H1 (cell line): ENCODE measurements around the gene LTF. TPM values are rescaled to one million over a fixed set of nuclear protein-coding genes. Genes with fewer than 3 reads are reported as not detected.

Experiments used
- CTCF ChIA-PET: fragments of 300-600 bp; sonication (Branson Sonifier 250); formaldehyde crosslinking; loops from one replicate; lab custom pipeline; 2021; ENCODE audit not compliant: partially characterized antibody; lab: Charles Lee
- POLR2A ChIA-PET: fragments of 300-600 bp; sonication (Branson Sonifier 250); formaldehyde crosslinking; loops from one replicate; lab custom pipeline; 2021; ENCODE audit warnings: inconsistent platforms; ENCODE audit not compliant: partially characterized antibody; lab: Charles Lee
- DNase-seq, 2 experiments: peaks; one replicate each; pipeline versions ENCODE4 v3.0.0 to v3.0.0-alpha.2; 2010 to 2022; ENCODE audit warnings: low spot score in 2 of 2, low read depth in 1 of 2, mixed read lengths in 1 of 2
- FAIRE-seq: peaks from 2 replicates; lab custom pipeline; 2011; peaks lifted over from hg19 to GRCh38; lab: Jason Lieb, UNC
- H2AFZ ChIP-seq: 2 replicates; pipeline ENCODE4 v1.8.1; 2012; ENCODE audit warnings: low read length, inconsistent platforms
- H2AK5ac ChIP-seq: 2 replicates; pipeline ENCODE4 v1.6.1; 2013; ENCODE audit warnings: low read depth, low read length
- H2BK120ac ChIP-seq: replicated peaks from 2 replicates; pipeline ENCODE3; 2013; ENCODE audit warnings: low read depth, low read length, inconsistent platforms
- H2BK12ac ChIP-seq: 2 replicates; pipeline ENCODE4 v1.6.1; 2013; ENCODE audit warnings: low read depth, low read length
- H2BK15ac ChIP-seq: 2 replicates; pipeline ENCODE4 v1.6.1; 2013; ENCODE audit warnings: low read length
- H2BK20ac ChIP-seq: 2 replicates; pipeline ENCODE4 v1.6.1; 2013; ENCODE audit warnings: low read length
- H2BK5ac ChIP-seq: 2 replicates; pipeline ENCODE4 v1.6.1; 2013; ENCODE audit warnings: low read depth, low read length
- H3K14ac ChIP-seq: 2 replicates; pipeline ENCODE4 v1.6.1; 2013; ENCODE audit warnings: inconsistent platforms; ENCODE audit not compliant: insufficient read length
- H3K18ac ChIP-seq: 2 replicates; pipeline ENCODE4 v1.6.1; 2013; ENCODE audit warnings: low read length; ENCODE audit errors: extremely low read depth
- H3K23ac ChIP-seq: 2 replicates; pipeline ENCODE4 v1.6.1; 2013; ENCODE audit warnings: inconsistent platforms; ENCODE audit not compliant: insufficient read length
- H3K23me2 ChIP-seq: 2 replicates; pipeline ENCODE4 v1.6.1; 2013; ENCODE audit warnings: low read depth, low read length
- H3K27ac ChIP-seq: 2 replicates; pipeline ENCODE4 v1.6.1; 2011; ENCODE audit warnings: low read depth, low read length, inconsistent platforms
- H3K27me3 ChIP-seq, 4 experiments: replicated peaks in 1 of 4; 1 replicate in 1 of 4; 2 replicates in 3 of 4; pipeline versions ENCODE4 v1.6.1 to v1.8.1; 2011 to 2013; ENCODE audit warnings: low read length in 3 of 4, mild to moderate bottlenecking in 3 of 4, inconsistent platforms in 2 of 4, mixed read lengths in 2 of 4, moderate library complexity in 1 of 4; ENCODE audit not compliant: control insufficient read depth in 3 of 4, insufficient read depth in 3 of 4; ENCODE audit errors: extremely low read depth in 1 of 4
- H3K36me3 ChIP-seq, 4 experiments: 2 replicates each; pipeline versions ENCODE4 v1.6.1 to v1.8.1; 2011 to 2013; ENCODE audit warnings: mild to moderate bottlenecking in 4 of 4, low read length in 3 of 4, moderate library complexity in 2 of 4, control low read depth in 1 of 4, inconsistent platforms in 1 of 4; ENCODE audit not compliant: insufficient read depth in 4 of 4, control insufficient read depth in 2 of 4
- H3K4ac ChIP-seq: replicated peaks from 2 replicates; pipeline ENCODE3; 2013; ENCODE audit warnings: low read length, low read depth, mixed read lengths, inconsistent platforms; ENCODE audit not compliant: insufficient read length
- H3K4me1 ChIP-seq, 4 experiments: replicated peaks in 1 of 4; 1 replicate in 1 of 4; 2 replicates in 3 of 4; pipeline versions ENCODE4 v1.6.1 to v1.8.1; 2011 to 2013; ENCODE audit warnings: low read length in 3 of 4, inconsistent platforms in 2 of 4, mixed read lengths in 1 of 4; ENCODE audit not compliant: insufficient read depth in 4 of 4, control insufficient read depth in 3 of 4
- H3K4me2 ChIP-seq, 2 experiments: 2 replicates each; pipeline versions ENCODE4 v1.6.1 to v1.8.1; 2011 to 2013; ENCODE audit warnings: low read depth in 2 of 2, low read length in 2 of 2, control low read depth in 1 of 2, inconsistent platforms in 1 of 2, mild to moderate bottlenecking in 1 of 2; ENCODE audit not compliant: insufficient read depth in 1 of 2
- H3K4me3 ChIP-seq, 4 experiments: fragments of 200-600, 300-600 bp in 1 of 4; sonication (generic), shearing (Covaris generic), sonication (Bioruptor Twin) in 1 of 4; 2 replicates each; pipeline versions ENCODE4 v1.5.1 to v1.8.1; 2011 to 2016; ENCODE audit warnings: low read length in 4 of 4, low read depth in 3 of 4, control low read depth in 2 of 4, inconsistent platforms in 2 of 4, mild to moderate bottlenecking in 2 of 4, mixed read lengths in 1 of 4, moderate library complexity in 1 of 4; ENCODE audit not compliant: insufficient read depth in 2 of 4; ENCODE audit errors: extremely low read depth in 1 of 4
- H3K56ac ChIP-seq: replicated peaks from 2 replicates; pipeline ENCODE3; 2013; ENCODE audit warnings: low read depth, mild to moderate bottlenecking, mixed read lengths, low read length, inconsistent platforms; ENCODE audit not compliant: insufficient read length
- H3K79me1 ChIP-seq: 2 replicates; pipeline ENCODE4 v1.6.1; 2013; ENCODE audit warnings: low read depth, low read length, control low read depth
- H3K79me2 ChIP-seq, 2 experiments: 2 replicates each; pipeline versions ENCODE4 v1.6.1 to v1.8.1; 2012 to 2013; ENCODE audit warnings: low read length in 2 of 2, mild to moderate bottlenecking in 2 of 2, inconsistent platforms in 1 of 2; ENCODE audit not compliant: insufficient read depth in 2 of 2, control insufficient read depth in 1 of 2
- H3K9ac ChIP-seq, 4 experiments: replicated peaks in 1 of 4; 1 replicate in 1 of 4; 2 replicates in 3 of 4; pipeline versions ENCODE4 v1.6.1 to v1.8.1; 2011 to 2013; ENCODE audit warnings: low read depth in 3 of 4, low read length in 3 of 4, control low read depth in 2 of 4, mild to moderate bottlenecking in 2 of 4, moderate library complexity in 2 of 4, inconsistent platforms in 1 of 4; ENCODE audit errors: extremely low read depth in 1 of 4
- H3K9me3 ChIP-seq, 2 experiments: 2 replicates each; pipeline versions ENCODE4 v1.6.1 to v1.8.1; 2012 to 2013; ENCODE audit warnings: mild to moderate bottlenecking in 2 of 2, moderate library complexity in 2 of 2, control low read depth in 1 of 2, inconsistent platforms in 1 of 2, low read depth in 1 of 2, low read length in 1 of 2, mixed read lengths in 1 of 2; ENCODE audit not compliant: insufficient read depth in 2 of 2
- H4K20me1 ChIP-seq, 2 experiments: replicated peaks in 1 of 2; 2 replicates each; pipeline versions ENCODE3 to v1.8.1; 2011 to 2013; ENCODE audit warnings: inconsistent platforms in 2 of 2, low read length in 2 of 2, mild to moderate bottlenecking in 1 of 2; ENCODE audit not compliant: insufficient read depth in 2 of 2, control insufficient read depth in 1 of 2
- H4K5ac ChIP-seq: 2 replicates; pipeline ENCODE4 v1.6.1; 2013; ENCODE audit warnings: low read length, low read depth, mixed read lengths, inconsistent platforms; ENCODE audit not compliant: insufficient read length
- H4K8ac ChIP-seq: 2 replicates; pipeline ENCODE4 v1.8.0; 2013; ENCODE audit warnings: mild to moderate bottlenecking, moderate library complexity, low read length, inconsistent platforms; ENCODE audit not compliant: insufficient read depth; ENCODE audit errors: extremely low read depth
- H4K91ac ChIP-seq: replicated peaks from 2 replicates; pipeline ENCODE3; 2013; ENCODE audit warnings: low read length, mixed read lengths, inconsistent platforms; ENCODE audit not compliant: insufficient read length
- ASH2L ChIP-seq: fragments of 200-600, 300-600 bp; sonication (generic); IDR thresholded peaks from one replicate; pipeline ENCODE4 v1.7.1; 2017; ENCODE audit warnings: low read length
- BCL11A ChIP-seq, 2 experiments: IDR thresholded peaks; one replicate each; pipeline ENCODE4 v1.6.1; 2011; ENCODE audit warnings: low read depth in 2 of 2, low read length in 2 of 2, mild to moderate bottlenecking in 2 of 2
- GTF2F1 ChIP-seq: IDR thresholded peaks from 2 replicates; pipeline ENCODE4 v1.6.1; 2012; ENCODE audit warnings: low read depth, low read length, improper control_type of control experiment, borderline replicate concordance
- HDAC2 ChIP-seq, 2 experiments: fragments of 300-600 bp in 1 of 2; sonication (generic) in 1 of 2; IDR thresholded peaks; 2 replicates each; pipeline ENCODE4 v1.6.1; 2011 to 2012; ENCODE audit warnings: low read depth in 2 of 2, low read length in 2 of 2, mild to moderate bottlenecking in 2 of 2, moderate library complexity in 2 of 2, borderline replicate concordance in 1 of 2, inconsistent platforms in 1 of 2
- KDM5A ChIP-seq: fragments of 200-600 bp; IDR thresholded peaks from 2 replicates; pipeline ENCODE4 v1.7.1; 2012; ENCODE audit warnings: mild to moderate bottlenecking, low read length, inconsistent platforms, mixed read lengths
- RBBP5 ChIP-seq: IDR thresholded peaks from 2 replicates; pipeline ENCODE4 v1.7.1; 2012; ENCODE audit warnings: low read depth, mild to moderate bottlenecking, inconsistent platforms, low read length, moderate library complexity, borderline replicate concordance
- SIRT6 ChIP-seq: IDR thresholded peaks from one replicate; pipeline ENCODE4 v1.7.1; 2012; ENCODE audit warnings: low read length, inconsistent platforms
- SRF ChIP-seq: IDR thresholded peaks from 2 replicates; pipeline ENCODE4 v1.6.1; 2011; ENCODE audit warnings: mild to moderate bottlenecking, low read depth, low read length, moderate library complexity
- TBP ChIP-seq: IDR thresholded peaks from 2 replicates; pipeline ENCODE4 v1.6.1; 2011; ENCODE audit warnings: low read depth, low read length, improper control_type of control experiment
- polyA plus RNA-seq, 7 experiments: library from polyadenylated mRNA; depleted of rRNA in 3 of 7; stranded (reverse) in 5 of 7; unstranded in 2 of 7; fragments of >200 nt in 5 of 7; fragments of 200-250 nt in 2 of 7; gene quantifications; 1 replicate in 5 of 7; 2 replicates in 1 of 7; 4 replicates in 1 of 7; pipeline versions ENCODE4 v1.2.1 to v1.2.3, GENCODE V29; 2011 to 2013; ENCODE audit warnings: missing spikeins in 2 of 7, mixed read lengths in 2 of 7
- total RNA-seq: library from RNA; stranded (reverse); fragmentation: NEBNext Ultra II Directional; extraction: Animal tissue kit (Norgen Biotek cat#: 25700); gene quantifications from 2 replicates; pipeline ENCODE4 v1.2.1, GENCODE V29; 2021
- TF ChIP-seq, protein P1 (sequence below), 3 experiments: IDR thresholded peaks; 1 replicate in 2 of 3; 2 replicates in 1 of 3; pipeline versions ENCODE4 v1.5.1 to v1.6.1; 2011; ENCODE audit warnings: low read length in 3 of 3, mild to moderate bottlenecking in 3 of 3, inconsistent platforms in 2 of 3, low read depth in 1 of 3, moderate library complexity in 1 of 3; ENCODE audit not compliant: insufficient read depth in 1 of 3; ENCODE audit errors: control extremely low read depth in 1 of 3
- TF ChIP-seq, protein P2 (sequence below): IDR thresholded peaks from 2 replicates; pipeline ENCODE4 v1.6.1; 2011; ENCODE audit warnings: low read length, improper control_type of control experiment

LTF gene
- total and polyA plus RNA-seq, 2 of the 8 experiments (the other 6 are each of a cell fraction or from before 2014, with no cell fraction given), result 0.23 to 0.99 TPM

DNA sequence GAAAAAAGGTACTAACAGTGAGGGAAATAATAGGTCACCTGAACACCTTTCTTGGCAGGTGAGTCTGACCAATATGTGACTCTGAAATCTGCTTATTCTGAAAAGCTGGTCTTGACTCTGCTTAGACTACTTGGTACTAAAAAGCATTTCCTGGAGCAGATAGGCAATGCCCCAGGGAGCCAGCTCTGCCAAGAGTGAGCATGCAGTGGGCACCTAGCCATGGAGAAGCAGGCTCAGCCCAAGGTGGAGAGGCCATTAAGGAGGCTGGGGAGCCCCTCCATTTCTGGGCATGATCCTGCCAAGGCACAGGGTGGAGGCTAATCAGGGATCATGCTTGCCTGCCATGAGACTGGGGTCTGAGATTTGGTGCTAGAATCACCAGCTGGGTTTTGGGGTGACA, 1.6 kb upstream of the LTF start:
- no peak overlapping the region for H4K91ac ChIP-seq
- no peak overlapping the region for H3K4me3 ChIP-seq
- no peak overlapping the region for H4K8ac ChIP-seq
- no peak overlapping the region for H2AFZ ChIP-seq
- H3K14ac ChIP-seq, result no peak overlapping the region
- no peaks in the 10 kb centered on the region for H3K79me1 ChIP-seq
- ChIA-PET CTCF (interaction anchor here (0.6 to 7.5 kb wide), 4 partner anchors 23 to 403 kb away, joined by 3 to 38 read pairs (median 4); no protein-coding TSS in a partner anchor), POLR2A (interaction anchor here (0.8 kb wide), 1 partner anchor 109 kb away, joined by 3 read pairs; no protein-coding TSS in a partner anchor)
- no peak overlapping the region for H2BK20ac ChIP-seq
- no peak overlapping the region for H3K9ac ChIP-seq
- H3K9me3 ChIP-seq, result no peaks in the 10 kb centered on the region
- no peak overlapping the region for H3K4ac ChIP-seq
- H3K18ac ChIP-seq, result no peak overlapping the region
- peaks cover 7 to 28% (median 24%) of the 10 kb centered on the region in 4 experiments for H3K27me3 ChIP-seq
- DNase-seq, result peak in 1 of 2 experiments; percentile 36
- no peak for FAIRE-seq
- no peaks in the 10 kb centered on the region for H3K79me2 ChIP-seq
- H3K27ac ChIP-seq, result no peak overlapping the region
- no peak overlapping the region for H3K4me2 ChIP-seq
- no peaks in the 10 kb centered on the region for H4K20me1 ChIP-seq
- no peak overlapping the region for H2AK5ac ChIP-seq
- no peak overlapping the region for H2BK120ac ChIP-seq
- H3K4me1 ChIP-seq, result peaks cover 0 to 6% (median 4%) of the 10 kb centered on the region in 4 experiments; a peak in 4 of 7 replicates
- H3K56ac ChIP-seq, result no peak overlapping the region
- H3K23me2 ChIP-seq, result peaks cover 2% of the 10 kb centered on the region
- no peak overlapping the region for H2BK15ac ChIP-seq
- no peak overlapping the region for H2BK12ac ChIP-seq
- H4K5ac ChIP-seq, result no peak overlapping the region
- H2BK5ac ChIP-seq, result no peak overlapping the region
- no peak overlapping the region for H3K23ac ChIP-seq
- no peaks in the 10 kb centered on the region for H3K36me3 ChIP-seq
- TF ChIP-seq GTF2F1, result no peak
- TF ChIP-seq SIRT6, result no peak
- TF ChIP-seq BCL11A (IDR thresholded peaks at IDR 0.05; ENCODE audit: low read depth in 2 of 2, low read length in 2 of 2), result no peak
- TF ChIP-seq, protein P1, sequence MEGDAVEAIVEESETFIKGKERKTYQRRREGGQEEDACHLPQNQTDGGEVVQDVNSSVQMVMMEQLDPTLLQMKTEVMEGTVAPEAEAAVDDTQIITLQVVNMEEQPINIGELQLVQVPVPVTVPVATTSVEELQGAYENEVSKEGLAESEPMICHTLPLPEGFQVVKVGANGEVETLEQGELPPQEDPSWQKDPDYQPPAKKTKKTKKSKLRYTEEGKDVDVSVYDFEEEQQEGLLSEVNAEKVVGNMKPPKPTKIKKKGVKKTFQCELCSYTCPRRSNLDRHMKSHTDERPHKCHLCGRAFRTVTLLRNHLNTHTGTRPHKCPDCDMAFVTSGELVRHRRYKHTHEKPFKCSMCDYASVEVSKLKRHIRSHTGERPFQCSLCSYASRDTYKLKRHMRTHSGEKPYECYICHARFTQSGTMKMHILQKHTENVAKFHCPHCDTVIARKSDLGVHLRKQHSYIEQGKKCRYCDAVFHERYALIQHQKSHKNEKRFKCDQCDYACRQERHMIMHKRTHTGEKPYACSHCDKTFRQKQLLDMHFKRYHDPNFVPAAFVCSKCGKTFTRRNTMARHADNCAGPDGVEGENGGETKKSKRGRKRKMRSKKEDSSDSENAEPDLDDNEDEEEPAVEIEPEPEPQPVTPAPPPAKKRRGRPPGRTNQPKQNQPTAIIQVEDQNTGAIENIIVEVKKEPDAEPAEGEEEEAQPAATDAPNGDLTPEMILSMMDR (IDR thresholded peaks at IDR 0.05; ENCODE audit: control extremely low read depth in 1 of 3, insufficient read depth in 1 of 3, low read depth in 1 of 3, low read length in 3 of 3), result no peak
- TF ChIP-seq TBP, result no peak
- TF ChIP-seq RBBP5, result no peak
- TF ChIP-seq KDM5A, result no peak
- TF ChIP-seq, protein P2, sequence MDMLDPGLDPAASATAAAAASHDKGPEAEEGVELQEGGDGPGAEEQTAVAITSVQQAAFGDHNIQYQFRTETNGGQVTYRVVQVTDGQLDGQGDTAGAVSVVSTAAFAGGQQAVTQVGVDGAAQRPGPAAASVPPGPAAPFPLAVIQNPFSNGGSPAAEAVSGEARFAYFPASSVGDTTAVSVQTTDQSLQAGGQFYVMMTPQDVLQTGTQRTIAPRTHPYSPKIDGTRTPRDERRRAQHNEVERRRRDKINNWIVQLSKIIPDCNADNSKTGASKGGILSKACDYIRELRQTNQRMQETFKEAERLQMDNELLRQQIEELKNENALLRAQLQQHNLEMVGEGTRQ, result no peak
- no peak for TF ChIP-seq ASH2L
- no peak for TF ChIP-seq SRF
- no peak for TF ChIP-seq HDAC2 (IDR thresholded peaks at IDR 0.05; ENCODE audit: borderline replicate concordance in 1 of 2, low read depth in 2 of 2, low read length in 2 of 2)
